IMR-90 (cell line): ENCODE data around the gene SLC7A6OS. TPM values are rescaled to one million over a fixed set of nuclear protein-coding genes. Genes with fewer than 3 reads are reported as not detected.

Source experiments
- MAZ ChIP-seq: IDR thresholded peaks from 2 replicates; pipeline ENCODE4 v1.6.1; 2012; ENCODE audit warnings: low read depth, mild to moderate bottlenecking, low read length, improper control_type of control experiment, moderate library complexity, borderline replicate concordance
- NFE2L2 ChIP-seq: fragments of 150-350 bp; IDR thresholded peaks from 2 replicates; pipeline ENCODE4 v1.6.1; 2016; ENCODE audit warnings: low read depth, mild to moderate bottlenecking, low read length
- RFX5 ChIP-seq: IDR thresholded peaks from 2 replicates; pipeline ENCODE4 v1.8.0; 2012; ENCODE audit warnings: low read depth, mild to moderate bottlenecking, low read length, moderate library complexity
- polyA plus RNA-seq, 3 experiments: library from polyadenylated mRNA; depleted of rRNA; stranded (reverse); fragments of >200 nt; gene quantifications; 2 replicates each; pipeline ENCODE4 v1.2.3, GENCODE V29; 2012; ENCODE audit warnings: low replicate concordance in 1 of 3
- total RNA-seq: library from RNA; depleted of rRNA; stranded (reverse); fragments of >200 nt; gene quantifications from 2 replicates; pipeline ENCODE4 v1.2.3, GENCODE V29; 2012
- TF ChIP-seq, protein P1 (sequence below): fragments of 150-350 bp; IDR thresholded peaks from 2 replicates; pipeline ENCODE4 v1.6.1; 2017; ENCODE audit warnings: mild to moderate bottlenecking, antibody characterized with exemption, low read length, low read depth

Gene SLC7A6OS
- total and polyA plus RNA-seq, 2 of the 4 experiments (the other 2 are of a cell fraction), result 6.8 to 8.4 TPM

DNA sequence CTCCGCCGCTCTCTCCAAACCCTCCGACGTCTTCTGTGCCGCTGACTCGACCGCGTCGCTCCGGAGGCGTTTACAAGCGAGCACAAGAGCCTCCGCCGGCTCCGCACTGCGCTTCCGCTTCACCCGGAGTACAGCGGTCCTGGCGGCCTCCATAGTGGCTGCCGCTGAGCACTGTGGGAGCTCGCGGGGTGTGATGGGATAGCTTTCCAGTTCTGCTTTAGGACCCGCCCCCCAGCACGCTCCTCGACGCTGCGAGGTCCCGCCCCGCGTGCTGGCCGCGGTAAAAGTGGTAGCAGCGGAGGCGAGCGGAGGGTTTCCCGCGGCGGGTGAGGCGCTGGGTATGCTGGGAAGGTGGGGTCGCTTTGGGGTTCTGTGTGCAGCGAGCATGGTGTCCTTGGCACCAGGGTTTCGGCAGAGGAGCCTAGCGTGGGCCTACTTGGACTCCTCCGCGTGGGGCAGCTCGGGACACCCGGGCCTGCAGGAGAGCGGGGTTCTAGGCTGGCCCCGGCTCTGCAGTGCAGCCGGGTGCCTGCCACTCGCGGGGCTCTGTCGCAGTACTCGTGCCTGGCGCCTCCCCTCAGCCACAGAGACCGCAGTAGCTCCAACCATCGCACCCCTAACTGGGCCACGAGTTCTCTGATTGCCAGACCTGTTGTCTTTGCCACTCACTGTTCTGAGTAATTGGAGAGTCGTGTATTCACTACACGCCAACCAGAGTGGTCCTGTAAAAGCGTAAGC lies at the start of gene SLC7A6OS, which contains the start of gene PRMT7 (continued):
- 0 out of 2 replicates have a peak, but pooled peaks have one; percentile 4 for TF ChIP-seq MAZ
- no peak for TF ChIP-seq RFX5
- TF ChIP-seq, protein P1, sequence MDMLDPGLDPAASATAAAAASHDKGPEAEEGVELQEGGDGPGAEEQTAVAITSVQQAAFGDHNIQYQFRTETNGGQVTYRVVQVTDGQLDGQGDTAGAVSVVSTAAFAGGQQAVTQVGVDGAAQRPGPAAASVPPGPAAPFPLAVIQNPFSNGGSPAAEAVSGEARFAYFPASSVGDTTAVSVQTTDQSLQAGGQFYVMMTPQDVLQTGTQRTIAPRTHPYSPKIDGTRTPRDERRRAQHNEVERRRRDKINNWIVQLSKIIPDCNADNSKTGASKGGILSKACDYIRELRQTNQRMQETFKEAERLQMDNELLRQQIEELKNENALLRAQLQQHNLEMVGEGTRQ, result peak; percentile 34; the same call in 1 of the 2 replicates
- TF ChIP-seq NFE2L2, result no peak
